Measurements from ENCODE around the gene GSC.
"Not testable (repeated sequence)": the region's sequence is repeated elsewhere in the genome, so short reads cannot be mapped to it uniquely, and the experiment has no call there.

GSC gene

GRCh38 chr14:94771158-94771905 is 1.4 kb upstream of the GSC start:
- no peak for DNase-seq

- no peak for DNase-seq
Observed at GRCh38 chr14:94770815-94771157, 873 bp upstream of the GSC start.

- no peak for DNase-seq
Observed at GRCh38 chr14:94770251-94770749, 387 bp upstream of the GSC start.

- DNase-seq: no peak
Observed at GRCh38 chr14:94768521-94769390, 1.2 kb downstream of the GSC start.

- DNase-seq: no peak
Observed at GRCh38 chr14:94768141-94768520, 1.8 kb downstream of the GSC start.

GRCh38 chr14:94767321-94767878 is 2.5 kb downstream of the GSC start:
- DNase-seq: no peak

GRCh38 chr14:94764573-94764972 is 5.3 kb downstream of the GSC start:
- DNase-seq: no peak

GRCh38 chr14:94762431-94762830 is 7.5 kb downstream of the GSC start:
- DNase-seq: no peak

- no peak for DNase-seq
Observed at GRCh38 chr14:94761997-94762377, 7.9 kb downstream of the GSC start.

GRCh38 chr14:94761348-94761996 is 8.4 kb downstream of the GSC start:
- DNase-seq: no peak

GRCh38 chr14:94756310-94756882 is 13.5 kb downstream of the GSC start:
- DNase-seq: no peak

GRCh38 chr14:94754391-94754942 is 15.4 kb downstream of the GSC start:
- DNase-seq: no peak

- no peak for DNase-seq
Observed at GRCh38 chr14:94752591-94753436, 17.1 kb downstream of the GSC start.

- DNase-seq: no peak
Observed at GRCh38 chr14:94751956-94752355, 18.0 kb downstream of the GSC start.

GRCh38 chr14:94751321-94751720 is 18.6 kb downstream of the GSC start:
- DNase-seq: no peak

GRCh38 chr14:94750371-94750770 is 19.5 kb downstream of the GSC start:
- DNase-seq: no peak

GRCh38 chr14:94748667-94749347 is 21.1 kb downstream of the GSC start:
- no peak for DNase-seq

- DNase-seq: no peak
Observed at GRCh38 chr14:94747739-94748138, 22.2 kb downstream of the GSC start.

- not testable (repeated sequence) for DNase-seq
Observed at GRCh38 chr14:94747153-94747552, 22.8 kb downstream of the GSC start.

GRCh38 chr14:94746131-94746530 is 23.8 kb downstream of the GSC start:
- no peak for DNase-seq

GRCh38 chr14:94738751-94739150 is 31.2 kb downstream of the GSC start:
- no peak for DNase-seq

Data from CD4-positive, alpha-beta T cell treated with Interleukin-17A for 4 hours (primary cell).